Karpas-422 (cell line): ENCODE measurements around the gene BICD1. TPM values are rescaled to one million over a fixed set of nuclear protein-coding genes. Genes with fewer than 3 reads are reported as not detected.

Experiments
- DNase-seq: peaks from one replicate; pipeline ENCODE4 v3.0.0-alpha.2; 2015
- H2AFZ ChIP-seq: fragments of 200-600 bp; sonication (generic); 2 replicates; pipeline ENCODE4 v1.6.1; 2014; ENCODE audit warnings: antibody characterized with exemption, low read length, mixed read lengths
- H3K27ac ChIP-seq: fragments of 200-600 bp; sonication (generic); 2 replicates; pipeline ENCODE4 v1.5.1; 2014; ENCODE audit warnings: mild to moderate bottlenecking, low read length, moderate library complexity
- H3K27me3 ChIP-seq: fragments of 200-600 bp; sonication (generic); 2 replicates; pipeline ENCODE4 v1.6.1; 2014; ENCODE audit warnings: low read length, mixed read lengths
- H3K36me3 ChIP-seq: fragments of 200-600 bp; sonication (generic); 2 replicates; pipeline ENCODE4 v1.6.1; 2014; ENCODE audit warnings: low read length, mixed read lengths; ENCODE audit not compliant: insufficient read depth
- H3K4me1 ChIP-seq: fragments of 200-600 bp; sonication (generic); 2 replicates; pipeline ENCODE4 v1.6.1; 2014; ENCODE audit warnings: mild to moderate bottlenecking, low read length, mixed read lengths
- H3K4me2 ChIP-seq: fragments of 200-600 bp; sonication (generic); 2 replicates; pipeline ENCODE4 v1.6.1; 2014; ENCODE audit warnings: low read length, low read depth, mild to moderate bottlenecking; ENCODE audit not compliant: poor library complexity, severe bottlenecking
- H3K4me3 ChIP-seq: fragments of 200-600 bp; sonication (generic); 2 replicates; pipeline ENCODE4 v1.5.1; 2014; ENCODE audit warnings: mild to moderate bottlenecking, antibody characterized with exemption, low read length, mixed read lengths
- H3K79me2 ChIP-seq: fragments of 200-600 bp; sonication (generic); 2 replicates; pipeline ENCODE4 v1.6.1; 2014; ENCODE audit warnings: mild to moderate bottlenecking, low read length, mixed read lengths
- H3K9ac ChIP-seq: fragments of 200-600 bp; sonication (generic); 2 replicates; pipeline ENCODE4 v1.6.0; 2014; ENCODE audit warnings: low read length
- H3K9me2 ChIP-seq: fragments of 200-600 bp; sonication (generic), shearing (Covaris generic); replicated peaks from 2 replicates; pipeline ENCODE4 v1.6.0; 2014; ENCODE audit warnings: mild to moderate bottlenecking, low read length, moderate library complexity; ENCODE audit not compliant: insufficient read depth
- H3K9me3 ChIP-seq: fragments of 300-700, 200-600 bp; sonication (generic); 2 replicates; pipeline ENCODE4 v1.6.1; 2014; ENCODE audit warnings: low read length, mixed read lengths
- H4K20me1 ChIP-seq: fragments of 200-600 bp; sonication (generic); 2 replicates; pipeline ENCODE4 v1.6.1; 2014; ENCODE audit warnings: mild to moderate bottlenecking, antibody characterized with exemption, low read length, low read depth; ENCODE audit not compliant: insufficient read depth
- total RNA-seq: library from RNA; depleted of rRNA; stranded (reverse); fragments of >200 nt; shearing (Covaris generic); gene quantifications from 2 replicates; pipeline ENCODE4 v1.2.3, GENCODE V29; 2014; ENCODE audit warnings: low replicate concordance

BICD1 gene
- total RNA-seq, 1 experiment from 2014 or later, result 55.7 TPM

DNA sequence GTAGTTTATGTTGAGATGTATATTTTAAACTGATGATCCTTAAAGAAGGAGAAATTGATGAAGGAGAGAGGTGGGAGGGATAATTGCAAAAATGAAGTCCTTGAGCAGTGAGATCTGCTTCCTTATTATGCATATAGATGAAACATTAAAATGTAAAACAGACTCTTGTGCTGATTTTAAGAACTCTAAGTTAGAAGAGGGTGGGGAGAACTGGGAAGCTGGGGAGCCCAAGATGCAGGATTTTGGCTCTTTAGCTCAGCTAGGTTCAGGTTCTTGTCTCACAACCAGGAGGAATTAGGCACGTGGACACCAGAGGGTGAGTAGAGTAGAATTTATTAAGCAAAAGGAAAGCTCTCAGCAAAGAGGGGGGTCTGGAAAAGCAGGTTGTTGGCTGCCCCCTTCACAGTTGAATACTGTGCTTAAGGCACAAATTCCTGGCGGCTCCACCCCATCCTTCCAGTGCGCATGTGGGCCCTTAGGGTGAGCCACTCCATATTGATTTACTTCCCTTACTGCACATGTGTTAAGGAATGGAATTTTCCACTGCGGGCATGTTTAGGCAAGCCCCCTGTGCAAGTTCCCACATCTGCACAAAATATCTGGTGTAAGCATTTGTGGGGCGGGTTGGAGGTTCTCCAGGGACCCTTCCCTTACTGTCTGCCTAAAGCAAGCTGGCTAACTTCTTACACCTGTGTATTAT, 141.9 kb downstream of the BICD1 start:
- Histone ChIP-seq H3K79me2 (peaks cover 74% of the 10 kb centered on the region), H3K9me3 (no peaks in the 10 kb centered on the region), H3K27ac (peak overlapping the region; percentile 38; the same call in 1 of the 2 replicates), H3K4me2 (no peak overlapping the region), H3K36me3 (no peaks in the 10 kb centered on the region), H3K27me3 (no peaks in the 10 kb centered on the region), H3K4me3 (no peak overlapping the region), H2AFZ (no peak overlapping the region), H4K20me1 (no peaks in the 10 kb centered on the region), H3K9ac (no peak overlapping the region), H3K9me2 (no peaks in the 10 kb centered on the region), H3K4me1 (no peaks in the 10 kb centered on the region)
- DNase-seq, result no peak

DNA sequence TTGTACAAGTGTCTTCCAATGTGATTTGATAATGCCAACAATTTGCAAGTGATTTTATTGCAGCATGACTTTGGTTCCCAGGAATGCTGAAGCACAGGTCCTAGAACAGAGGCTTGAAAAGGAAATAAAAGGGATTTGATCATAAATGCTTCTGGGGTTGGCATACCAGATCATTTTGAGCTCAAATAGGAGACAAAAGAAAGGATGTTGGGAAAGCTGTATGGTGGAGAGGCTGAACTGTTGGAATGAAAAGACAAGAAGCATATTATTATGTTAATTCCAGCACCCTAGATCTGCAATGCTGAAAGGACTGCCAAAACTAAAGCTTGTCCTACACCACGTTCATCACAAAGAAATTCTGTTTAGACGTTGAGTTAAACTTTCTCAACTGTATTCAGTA, 143.1 kb downstream of the BICD1 start:
- DNase-seq, result no peak
- Histone ChIP-seq H3K9me3 (no peaks in the 10 kb centered on the region), H3K36me3 (no peaks in the 10 kb centered on the region), H3K4me2 (no peak overlapping the region), H3K9ac (no peak overlapping the region), H3K27me3 (no peaks in the 10 kb centered on the region), H2AFZ (no peak overlapping the region), H4K20me1 (no peaks in the 10 kb centered on the region), H3K9me2 (no peaks in the 10 kb centered on the region), H3K79me2 (peaks cover 77% of the 10 kb centered on the region), H3K4me3 (no peak overlapping the region), H3K4me1 (no peaks in the 10 kb centered on the region), H3K27ac (no peak overlapping the region)

DNA sequence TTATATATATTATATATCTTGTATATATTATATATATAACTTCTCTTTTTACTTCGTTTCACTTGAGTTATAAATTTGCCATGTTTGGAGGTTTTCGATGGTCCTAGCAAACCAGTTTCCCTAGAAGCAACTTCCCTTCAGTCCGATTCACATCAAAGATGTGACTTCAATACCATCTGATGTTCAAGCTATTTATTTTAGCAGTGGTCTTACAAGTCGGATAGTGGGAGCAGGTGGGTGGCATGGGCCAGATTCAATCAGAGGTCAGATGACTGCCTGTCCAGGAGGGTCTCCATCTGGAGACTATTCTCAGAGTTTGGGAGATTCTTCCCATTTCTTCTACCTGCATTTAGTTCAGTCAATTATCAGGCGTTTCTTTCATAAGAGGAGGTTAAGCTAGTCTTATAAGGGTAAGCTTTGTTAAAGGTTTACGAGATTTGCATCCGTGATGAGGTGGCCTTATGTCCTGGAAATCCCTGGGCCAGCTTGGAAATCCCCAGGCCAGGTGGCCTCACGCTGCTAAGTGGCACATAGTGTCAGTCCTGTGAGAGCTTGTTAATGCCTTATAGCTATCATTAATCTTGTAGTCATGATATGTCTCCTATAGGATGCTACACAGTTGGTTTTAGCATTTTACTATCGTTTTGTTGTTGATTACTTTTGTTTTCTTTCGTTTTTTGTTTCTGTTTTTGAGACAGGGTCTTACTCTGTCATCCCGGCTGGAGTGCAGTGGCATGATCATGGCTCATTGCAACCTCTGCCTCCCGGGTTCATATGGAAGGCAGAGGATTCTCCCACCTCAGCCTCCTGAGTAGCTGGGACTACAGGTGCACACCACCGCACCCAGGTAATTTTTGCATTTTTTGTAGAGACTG, 145.8 kb downstream of the BICD1 start:
- Histone ChIP-seq H3K36me3 (peaks cover 7% of the 10 kb centered on the region; the same call in 1 of the 2 replicates), H3K9ac (no peak overlapping the region), H3K9me2 (no peaks in the 10 kb centered on the region), H4K20me1 (no peaks in the 10 kb centered on the region), H3K27ac (no peak overlapping the region), H2AFZ (no peak overlapping the region), H3K4me3 (no peak overlapping the region), H3K79me2 (peaks cover 65% of the 10 kb centered on the region), H3K4me1 (no peaks in the 10 kb centered on the region), H3K4me2 (no peak overlapping the region), H3K27me3 (no peaks in the 10 kb centered on the region), H3K9me3 (no peaks in the 10 kb centered on the region)
- DNase-seq, result no peak

DNA sequence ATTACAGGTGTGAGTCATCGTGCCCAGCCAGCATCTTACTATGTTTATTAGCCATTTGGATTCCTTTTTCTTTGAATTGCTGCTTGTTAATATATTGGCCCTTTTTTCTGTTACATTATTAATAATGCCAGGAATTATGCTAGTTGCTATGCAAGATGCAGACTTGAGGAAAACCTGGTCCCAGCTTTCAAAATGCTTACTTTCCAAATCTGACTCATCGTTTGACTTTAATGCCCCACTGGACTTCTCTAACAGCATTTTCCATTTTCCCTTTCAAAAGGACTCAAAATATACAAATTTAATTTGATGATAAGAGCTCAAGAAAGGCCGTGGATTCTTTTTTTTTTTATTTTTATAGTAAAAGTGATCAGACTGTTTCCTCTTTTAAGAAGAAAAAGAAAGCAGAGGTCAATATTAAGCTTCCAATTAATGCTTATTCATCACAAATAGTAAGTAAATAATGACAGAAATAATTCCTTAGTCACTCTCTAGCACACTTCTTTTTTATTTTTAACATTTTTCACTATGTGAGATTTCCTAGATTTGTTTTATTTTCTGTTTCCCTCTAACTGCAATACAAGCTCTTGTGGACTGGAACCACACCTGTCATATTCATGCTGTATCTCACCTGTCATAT, 146.6 kb downstream of the BICD1 start:
- no peaks in the 10 kb centered on the region for H3K4me1 ChIP-seq
- no peak for DNase-seq
- no peaks in the 10 kb centered on the region for H3K27me3 ChIP-seq
- H3K27ac ChIP-seq, result no peak overlapping the region
- no peak overlapping the region for H3K9ac ChIP-seq
- H2AFZ ChIP-seq, result no peak overlapping the region
- no peaks in the 10 kb centered on the region for H4K20me1 ChIP-seq
- no peak overlapping the region for H3K4me3 ChIP-seq
- H3K36me3 ChIP-seq, result peaks cover 12% of the 10 kb centered on the region
- H3K9me2 ChIP-seq, result no peaks in the 10 kb centered on the region
- H3K4me2 ChIP-seq, result no peak overlapping the region
- H3K9me3 ChIP-seq, result no peaks in the 10 kb centered on the region
- peaks cover 64% of the 10 kb centered on the region for H3K79me2 ChIP-seq

DNA sequence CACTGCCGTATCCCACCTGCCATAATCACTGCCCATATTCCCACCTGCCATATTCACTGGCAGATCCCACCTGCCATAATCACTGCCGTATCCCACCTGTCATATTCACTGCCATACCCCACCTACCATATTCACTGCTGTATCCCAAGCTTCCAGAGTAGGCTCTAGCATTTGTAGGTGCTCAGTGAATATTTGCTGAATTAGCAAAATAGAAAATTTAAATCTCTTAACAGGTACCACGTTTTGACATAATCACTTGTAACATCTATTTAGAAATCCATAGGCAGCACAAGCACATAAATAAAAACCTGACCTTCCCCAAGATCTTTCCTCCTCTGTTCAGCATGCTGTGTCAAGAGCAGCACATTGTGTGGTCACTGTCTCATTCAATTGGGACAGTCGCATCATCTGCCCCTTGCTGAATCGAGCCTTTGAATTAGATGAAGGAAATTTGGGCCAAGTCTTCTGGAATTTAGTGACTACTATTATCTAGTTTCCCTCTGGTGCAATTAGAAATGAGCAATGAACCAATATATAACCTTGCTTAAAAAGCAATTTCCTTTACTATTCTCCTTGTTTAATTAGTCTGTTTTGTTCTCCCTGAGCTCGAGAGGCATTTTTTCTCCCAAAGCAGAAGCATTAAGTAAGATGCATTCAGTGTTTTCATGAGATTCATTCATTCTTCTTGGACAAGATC, 147.8 kb downstream of the BICD1 start:
- no peak for DNase-seq

DNA sequence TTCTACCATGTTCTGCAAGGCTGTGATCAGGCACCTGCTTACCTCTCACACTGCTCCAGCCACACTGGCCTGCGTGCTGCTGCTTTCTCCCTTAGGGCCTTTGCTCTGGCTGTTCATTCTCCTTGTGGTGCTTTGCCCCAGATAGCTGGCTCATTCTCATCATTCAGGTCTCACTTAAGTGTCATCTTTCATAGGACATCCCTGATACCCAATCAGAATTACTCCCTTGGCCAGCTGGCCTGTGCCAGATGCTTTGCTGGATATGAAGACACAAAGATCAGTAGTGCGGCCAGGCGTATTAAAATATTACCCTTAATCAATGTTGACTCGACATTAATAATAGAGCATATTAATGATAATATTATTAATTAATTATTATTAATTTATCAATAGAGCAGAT, 148.9 kb downstream of the BICD1 start:
- no peaks in the 10 kb centered on the region for H3K9me3 ChIP-seq
- no peak overlapping the region for H3K27ac ChIP-seq
- no peak for DNase-seq
- H3K4me1 ChIP-seq, result peaks cover 7% of the 10 kb centered on the region
- H4K20me1 ChIP-seq, result no peaks in the 10 kb centered on the region
- no peaks in the 10 kb centered on the region for H3K27me3 ChIP-seq
- no peaks in the 10 kb centered on the region for H3K9me2 ChIP-seq
- no peak overlapping the region for H3K9ac ChIP-seq
- H3K79me2 ChIP-seq, result peaks cover 52% of the 10 kb centered on the region
- H3K4me3 ChIP-seq, result no peak overlapping the region
- H3K36me3 ChIP-seq, result peaks cover 12% of the 10 kb centered on the region
- no peak overlapping the region for H2AFZ ChIP-seq
- no peak overlapping the region for H3K4me2 ChIP-seq

More for the DNA sequence above, 147.8 kb downstream of the BICD1 start:
- Histone ChIP-seq H4K20me1 (no peaks in the 10 kb centered on the region), H3K9ac (no peak overlapping the region), H3K79me2 (peaks cover 55% of the 10 kb centered on the region), H3K9me3 (no peaks in the 10 kb centered on the region), H3K36me3 (peaks cover 12% of the 10 kb centered on the region), H3K27ac (no peak overlapping the region), H3K9me2 (no peaks in the 10 kb centered on the region), H2AFZ (no peak overlapping the region), H3K4me3 (no peak overlapping the region), H3K4me1 (no peaks in the 10 kb centered on the region), H3K4me2 (no peak overlapping the region), H3K27me3 (no peaks in the 10 kb centered on the region)

DNA sequence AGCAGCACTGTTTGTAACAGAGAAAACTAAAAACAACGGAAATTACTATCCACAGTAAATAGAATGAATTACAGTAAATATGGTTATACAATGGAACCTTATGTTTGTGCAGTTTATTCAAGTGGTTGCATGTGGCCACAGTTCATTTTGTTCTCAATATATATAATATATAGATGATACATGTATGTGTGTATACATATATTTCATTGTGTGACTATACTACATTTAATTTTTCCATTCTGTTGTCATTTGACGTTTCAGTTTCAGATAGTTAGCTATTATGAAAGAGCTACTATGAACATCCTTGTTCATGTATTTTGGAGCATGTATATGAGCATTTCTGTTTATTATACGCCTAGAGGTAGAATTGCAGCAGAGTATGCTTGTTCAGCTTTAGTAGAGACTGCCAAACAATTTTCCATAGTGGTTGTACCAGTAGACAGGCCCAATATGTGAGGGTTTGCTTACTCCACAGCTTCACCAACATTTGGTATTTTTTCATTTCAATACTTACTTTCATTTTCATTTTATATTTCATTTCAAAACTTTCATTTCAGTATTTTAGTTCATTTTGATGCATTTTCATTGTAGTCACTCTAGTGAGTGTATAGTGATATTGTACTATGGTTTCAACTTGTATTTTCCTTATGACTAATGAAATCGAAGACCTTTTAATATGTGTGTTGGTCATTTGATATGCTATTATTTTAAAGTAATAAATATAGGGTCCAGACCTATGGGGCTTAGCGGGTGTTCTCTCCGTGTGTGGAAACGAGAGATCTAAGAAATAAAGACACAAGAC, 151.2 kb downstream of the BICD1 start:
- peaks cover 12% of the 10 kb centered on the region for H3K36me3 ChIP-seq

More for the DNA sequence above, 151.2 kb downstream of the BICD1 start:
- no peak overlapping the region for H2AFZ ChIP-seq
- H3K27ac ChIP-seq, result no peak overlapping the region
- no peak for DNase-seq
- no peak overlapping the region for H3K9ac ChIP-seq
- no peaks in the 10 kb centered on the region for H3K9me2 ChIP-seq
- no peak overlapping the region for H3K4me3 ChIP-seq
- H3K27me3 ChIP-seq, result no peaks in the 10 kb centered on the region
- peaks cover 57% of the 10 kb centered on the region for H3K79me2 ChIP-seq
- H3K4me2 ChIP-seq, result no peak overlapping the region
- H4K20me1 ChIP-seq, result no peaks in the 10 kb centered on the region
- H3K4me1 ChIP-seq, result peaks cover 30% of the 10 kb centered on the region
- H3K9me3 ChIP-seq, result no peaks in the 10 kb centered on the region
